ENCODE data around the gene ALDH1A1. TPM values are rescaled to one million over a fixed set of nuclear protein-coding genes. Genes with fewer than 3 reads are reported as not detected.

ALDH1A1 gene
- total RNA-seq, 1 experiment from 2014 or later, result 1.9 TPM

- ATAC-seq (no peak), DNase-seq (ENCODE audit: low spot score) (no peak)
- Mint-ChIP-seq H3K4me1 (no peaks in the 10 kb centered on the region), H3K36me3 (no peaks in the 10 kb centered on the region), H3K4me3 (no peak overlapping the region), H3K9me3 (no peaks in the 10 kb centered on the region), H3K27me3 (ENCODE audit: low read depth) (no peaks in the 10 kb centered on the region), H3K27ac (no peak overlapping the region)
- ChIA-PET POLR2A (no interaction called here), CTCF (no interaction called here)
- TF ChIP-seq ZNF416 (CRISPR knock-in tag; IDR thresholded peaks at IDR 0.05) (no peak), ZNF219 (CRISPR knock-in tag; IDR thresholded peaks at IDR 0.05; ENCODE audit: borderline replicate concordance) (no peak), NR3C1 (CRISPR knock-in tag; conservative IDR thresholded peaks at IDR 0.05; ENCODE audit: low read depth) (no peak), NR2C2 (CRISPR knock-in tag; IDR thresholded peaks at IDR 0.05) (no peak), OVOL2 (CRISPR knock-in tag; IDR thresholded peaks at IDR 0.05; ENCODE audit: borderline replicate concordance) (no peak), SMAD4 (CRISPR knock-in tag; IDR thresholded peaks at IDR 0.05) (no peak), SOX15 (CRISPR knock-in tag; IDR thresholded peaks at IDR 0.05) (no peak), JAZF1 (CRISPR knock-in tag; IDR thresholded peaks at IDR 0.05) (no peak), ETV6 (CRISPR knock-in tag; IDR thresholded peaks at IDR 0.05) (no peak), SMAD3 (CRISPR knock-in tag; IDR thresholded peaks at IDR 0.05; ENCODE audit: borderline replicate concordance) (no peak), ZNF423 (CRISPR knock-in tag; IDR thresholded peaks at IDR 0.05) (no peak), NFYB (CRISPR knock-in tag; conservative IDR thresholded peaks at IDR 0.05; ENCODE audit: low read depth) (no peak), ZNF532 (CRISPR knock-in tag; IDR thresholded peaks at IDR 0.05; ENCODE audit: borderline replicate concordance) (no peak), NFATC4 (CRISPR knock-in tag; IDR thresholded peaks at IDR 0.05) (no peak), NR1H2 (CRISPR knock-in tag; IDR thresholded peaks at IDR 0.05) (no peak)
- TF ChIP-seq, protein P1, sequence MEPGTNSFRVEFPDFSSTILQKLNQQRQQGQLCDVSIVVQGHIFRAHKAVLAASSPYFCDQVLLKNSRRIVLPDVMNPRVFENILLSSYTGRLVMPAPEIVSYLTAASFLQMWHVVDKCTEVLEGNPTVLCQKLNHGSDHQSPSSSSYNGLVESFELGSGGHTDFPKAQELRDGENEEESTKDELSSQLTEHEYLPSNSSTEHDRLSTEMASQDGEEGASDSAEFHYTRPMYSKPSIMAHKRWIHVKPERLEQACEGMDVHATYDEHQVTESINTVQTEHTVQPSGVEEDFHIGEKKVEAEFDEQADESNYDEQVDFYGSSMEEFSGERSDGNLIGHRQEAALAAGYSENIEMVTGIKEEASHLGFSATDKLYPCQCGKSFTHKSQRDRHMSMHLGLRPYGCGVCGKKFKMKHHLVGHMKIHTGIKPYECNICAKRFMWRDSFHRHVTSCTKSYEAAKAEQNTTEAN (CRISPR knock-in tag; IDR thresholded peaks at IDR 0.05), result no peak
- TF ChIP-seq, protein P2, sequence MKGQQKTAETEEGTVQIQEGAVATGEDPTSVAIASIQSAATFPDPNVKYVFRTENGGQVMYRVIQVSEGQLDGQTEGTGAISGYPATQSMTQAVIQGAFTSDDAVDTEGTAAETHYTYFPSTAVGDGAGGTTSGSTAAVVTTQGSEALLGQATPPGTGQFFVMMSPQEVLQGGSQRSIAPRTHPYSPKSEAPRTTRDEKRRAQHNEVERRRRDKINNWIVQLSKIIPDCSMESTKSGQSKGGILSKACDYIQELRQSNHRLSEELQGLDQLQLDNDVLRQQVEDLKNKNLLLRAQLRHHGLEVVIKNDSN (CRISPR knock-in tag; IDR thresholded peaks at IDR 0.05), result no peak
- TF ChIP-seq, protein P3, sequence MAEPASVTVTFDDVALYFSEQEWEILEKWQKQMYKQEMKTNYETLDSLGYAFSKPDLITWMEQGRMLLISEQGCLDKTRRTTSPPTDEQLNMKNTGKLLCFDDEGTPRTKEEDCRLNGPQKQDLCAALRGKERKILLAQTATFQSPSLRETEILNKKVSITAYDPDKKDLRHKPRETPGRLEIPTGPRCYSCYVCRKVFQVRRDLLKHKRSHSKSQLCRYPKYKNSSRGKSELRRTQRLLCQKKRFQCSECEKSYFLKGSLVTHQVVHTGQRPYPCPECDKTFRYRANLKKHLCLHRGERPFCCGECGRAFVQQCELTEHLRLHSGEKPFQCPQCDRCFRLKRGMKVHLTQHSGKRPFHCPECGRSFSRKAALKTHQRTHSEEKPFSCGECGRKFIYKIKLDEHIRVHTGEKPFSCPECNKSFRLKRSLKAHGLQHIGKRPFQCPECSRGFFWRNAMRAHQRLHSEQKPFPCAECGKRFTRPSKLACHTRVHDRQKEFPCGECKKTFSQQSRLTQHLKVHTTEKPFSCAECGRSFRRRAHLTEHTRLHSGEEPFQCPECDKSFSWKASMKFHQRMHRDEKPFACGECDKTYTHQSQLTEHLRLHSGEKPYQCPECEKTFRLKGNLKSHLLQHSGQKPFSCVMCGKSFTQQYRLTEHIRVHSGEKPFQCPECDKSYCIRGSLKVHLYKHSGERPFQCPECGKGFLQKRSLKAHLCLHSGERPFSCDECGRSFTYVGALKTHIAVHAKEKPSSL (CRISPR knock-in tag; conservative IDR thresholded peaks at IDR 0.05), result no peak
Measured at GRCh38 chr9:72894342-72894741, 58.5 kb downstream of the ALDH1A1 start.

DNA sequence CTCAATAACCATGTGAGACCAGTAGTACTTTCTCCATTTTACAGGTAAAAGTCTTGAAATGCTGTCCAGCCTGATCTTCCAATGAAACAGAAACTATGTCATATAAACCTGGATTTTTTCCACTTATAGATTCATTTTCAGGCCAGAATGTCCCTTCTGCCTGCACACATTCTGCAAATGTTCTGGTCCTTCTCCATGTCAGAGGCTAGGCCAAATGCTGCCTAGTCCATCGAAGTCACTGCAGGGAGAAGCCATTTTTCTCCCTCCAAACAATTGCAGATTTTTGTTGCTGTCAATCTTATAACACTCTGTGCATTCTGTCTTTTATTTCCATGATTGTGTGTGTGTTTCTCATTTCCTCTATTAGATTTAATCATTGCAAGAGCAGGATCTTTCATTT, 59.4 kb downstream of the ALDH1A1 start:
- CTCF ChIA-PET, result no interaction called here
- H3K27ac Mint-ChIP-seq, result no peak overlapping the region
- ATAC-seq (no peak), DNase-seq (ENCODE audit: low spot score) (no peak)
- no peaks in the 10 kb centered on the region for H3K4me1 Mint-ChIP-seq
- H3K4me3 Mint-ChIP-seq, result no peak overlapping the region
- no peaks in the 10 kb centered on the region for H3K9me3 Mint-ChIP-seq
- H3K27me3 Mint-ChIP-seq (ENCODE audit: low read depth), result no peaks in the 10 kb centered on the region
- POLR2A ChIA-PET, result no interaction called here
- H3K36me3 Mint-ChIP-seq, result no peaks in the 10 kb centered on the region
- no peak for TF ChIP-seq NR1H2 (CRISPR knock-in tag; IDR thresholded peaks at IDR 0.05)
- TF ChIP-seq IRF1 (CRISPR knock-in tag; IDR thresholded peaks at IDR 0.05), result no peak
- TF ChIP-seq CREB1 (CRISPR knock-in tag; IDR thresholded peaks at IDR 0.05), result no peak
- TF ChIP-seq ZNF671 (CRISPR knock-in tag; IDR thresholded peaks at IDR 0.05), result no peak
- TF ChIP-seq FOXJ3 (CRISPR knock-in tag; IDR thresholded peaks at IDR 0.05; ENCODE audit: borderline replicate concordance), result no peak
- no peak for TF ChIP-seq SOX15 (CRISPR knock-in tag; IDR thresholded peaks at IDR 0.05)
- no peak for TF ChIP-seq MAX (CRISPR knock-in tag; IDR thresholded peaks at IDR 0.05)
- TF ChIP-seq ZNF423 (CRISPR knock-in tag; IDR thresholded peaks at IDR 0.05), result no peak
- TF ChIP-seq, protein P4, sequence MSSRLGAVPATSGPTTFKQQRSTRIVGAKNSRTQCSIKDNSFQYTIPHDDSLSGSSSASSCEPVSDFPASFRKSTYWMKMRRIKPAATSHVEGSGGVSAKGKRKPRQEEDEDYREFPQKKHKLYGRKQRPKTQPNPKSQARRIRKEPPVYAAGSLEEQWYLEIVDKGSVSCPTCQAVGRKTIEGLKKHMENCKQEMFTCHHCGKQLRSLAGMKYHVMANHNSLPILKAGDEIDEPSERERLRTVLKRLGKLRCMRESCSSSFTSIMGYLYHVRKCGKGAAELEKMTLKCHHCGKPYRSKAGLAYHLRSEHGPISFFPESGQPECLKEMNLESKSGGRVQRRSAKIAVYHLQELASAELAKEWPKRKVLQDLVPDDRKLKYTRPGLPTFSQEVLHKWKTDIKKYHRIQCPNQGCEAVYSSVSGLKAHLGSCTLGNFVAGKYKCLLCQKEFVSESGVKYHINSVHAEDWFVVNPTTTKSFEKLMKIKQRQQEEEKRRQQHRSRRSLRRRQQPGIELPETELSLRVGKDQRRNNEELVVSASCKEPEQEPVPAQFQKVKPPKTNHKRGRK (CRISPR knock-in tag; IDR thresholded peaks at IDR 0.05; ENCODE audit: borderline replicate concordance), result no peak
- no peak for TF ChIP-seq ZNF396 (CRISPR knock-in tag; IDR thresholded peaks at IDR 0.05; ENCODE audit: borderline replicate concordance)
